Gastrocnemius medialis (tissue), 4 donors: Measurements from ENCODE around the gene ATRIP.

Experiments used
- POLR2A ChIP-seq, 2 donors: fragments of 450-650 bp; IDR thresholded peaks; one replicate each; pipeline ENCODE4 v1.6.1; 2017; ENCODE audit warnings: antibody characterized with exemption in 2 of 2, mild to moderate bottlenecking in 2 of 2, moderate library complexity in 2 of 2
- TF ChIP-seq, protein P1 (sequence below), 5 experiments: fragments of 450-650 bp in 3 of 5; fragments of 200-600 bp in 2 of 5; sonication (generic) in 2 of 5; IDR thresholded peaks in 4 of 5; conservative IDR thresholded peaks in 1 of 5; 1 replicate in 4 of 5; 2 replicates in 1 of 5; pipeline ENCODE4 v1.5.1; 2016 to 2019; ENCODE audit warnings: antibody characterized with exemption in 5 of 5, mild to moderate bottlenecking in 3 of 5, moderate library complexity in 3 of 5

DNA sequence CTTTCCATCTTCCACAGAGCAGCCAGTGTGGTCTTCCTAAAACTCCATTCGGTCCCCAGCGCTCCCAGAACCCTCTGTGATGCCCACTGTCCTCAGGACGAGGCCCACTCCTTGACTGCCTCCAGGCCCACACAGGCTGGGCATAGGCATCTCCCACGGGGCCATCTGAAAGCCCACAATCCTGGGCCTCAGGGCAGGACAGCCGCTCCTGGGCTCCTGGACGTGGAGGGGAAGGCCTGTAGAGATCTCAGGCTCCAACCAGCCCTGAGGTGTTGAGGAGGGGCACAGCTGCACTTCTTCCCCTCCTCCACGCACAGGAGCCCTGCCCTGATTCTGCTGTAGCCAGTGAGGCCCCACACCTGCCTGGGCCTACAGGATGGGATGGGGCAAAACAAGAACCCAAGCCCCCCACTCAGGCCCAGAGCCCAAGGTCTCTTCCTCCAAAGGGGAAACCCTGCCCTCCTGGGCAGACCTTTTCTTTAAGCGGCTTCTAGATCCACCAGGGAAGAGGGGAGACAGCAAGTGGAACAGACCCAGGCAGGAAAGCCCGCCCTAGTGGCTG, 31.5 kb downstream of the ATRIP start:
- no peak for TF ChIP-seq POLR2A (IDR thresholded peaks at IDR 0.05)
- TF ChIP-seq, protein P1, sequence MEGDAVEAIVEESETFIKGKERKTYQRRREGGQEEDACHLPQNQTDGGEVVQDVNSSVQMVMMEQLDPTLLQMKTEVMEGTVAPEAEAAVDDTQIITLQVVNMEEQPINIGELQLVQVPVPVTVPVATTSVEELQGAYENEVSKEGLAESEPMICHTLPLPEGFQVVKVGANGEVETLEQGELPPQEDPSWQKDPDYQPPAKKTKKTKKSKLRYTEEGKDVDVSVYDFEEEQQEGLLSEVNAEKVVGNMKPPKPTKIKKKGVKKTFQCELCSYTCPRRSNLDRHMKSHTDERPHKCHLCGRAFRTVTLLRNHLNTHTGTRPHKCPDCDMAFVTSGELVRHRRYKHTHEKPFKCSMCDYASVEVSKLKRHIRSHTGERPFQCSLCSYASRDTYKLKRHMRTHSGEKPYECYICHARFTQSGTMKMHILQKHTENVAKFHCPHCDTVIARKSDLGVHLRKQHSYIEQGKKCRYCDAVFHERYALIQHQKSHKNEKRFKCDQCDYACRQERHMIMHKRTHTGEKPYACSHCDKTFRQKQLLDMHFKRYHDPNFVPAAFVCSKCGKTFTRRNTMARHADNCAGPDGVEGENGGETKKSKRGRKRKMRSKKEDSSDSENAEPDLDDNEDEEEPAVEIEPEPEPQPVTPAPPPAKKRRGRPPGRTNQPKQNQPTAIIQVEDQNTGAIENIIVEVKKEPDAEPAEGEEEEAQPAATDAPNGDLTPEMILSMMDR (IDR thresholded peaks at IDR 0.05 in 4 of 5, conservative IDR thresholded peaks at IDR 0.05 in 1 of 5): no peak
